Renal pelvis (tissue), 4 donors: Measurements from ENCODE around the gene BTBD1. TPM values are rescaled to one million over a fixed set of nuclear protein-coding genes. Genes with fewer than 3 reads are reported as not detected.
A peak's percentile ranks its signal among the peaks of the same experiment; 100 is the strongest.
"Not testable (repeated sequence)": the region's sequence is repeated elsewhere in the genome, so short reads cannot be mapped to it uniquely, and the experiment has no call there.

ENCODE experiments used
- DNase-seq: peaks from one replicate; pipeline ENCODE4 v3.0.0-alpha.2; 2013
- polyA plus RNA-seq, 3 donors: library from polyadenylated mRNA; unstranded; fragments of 120-200 nt; gene quantifications; one replicate each; pipeline ENCODE4 v1.2.1, GENCODE V29; 2013; ENCODE audit not compliant: insufficient read length in 3 of 3

BTBD1 gene
- polyA plus RNA-seq, 3 donors: 60.2 to 65.3 (median 62.6) TPM

- DNase-seq: no peak
Observed at GRCh38 chr15:83064859-83065258, 2.2 kb downstream of the BTBD1 start.

- DNase-seq: no peak
Observed at GRCh38 chr15:83063551-83063950, 3.5 kb downstream of the BTBD1 start.

GRCh38 chr15:83062768-83063180 lies 4.3 kb downstream of the BTBD1 start:
- DNase-seq: no peak

GRCh38 chr15:83061680-83062079 lies 5.4 kb downstream of the BTBD1 start:
- no peak for DNase-seq

GRCh38 chr15:83057696-83058376 lies 9.2 kb downstream of the BTBD1 start:
- no peak for DNase-seq

GRCh38 chr15:83057002-83057401 lies 10.1 kb downstream of the BTBD1 start:
- no peak for DNase-seq

GRCh38 chr15:83053151-83053550 lies 13.9 kb downstream of the BTBD1 start:
- DNase-seq: no peak

GRCh38 chr15:83046558-83047127 lies 20.4 kb downstream of the BTBD1 start:
- no peak for DNase-seq

GRCh38 chr15:83044156-83044555 lies 22.9 kb downstream of the BTBD1 start:
- no peak for DNase-seq

- no peak for DNase-seq
Observed at GRCh38 chr15:83039206-83039605, 27.8 kb downstream of the BTBD1 start.

- no peak for DNase-seq
Observed at GRCh38 chr15:83036253-83036652, 30.8 kb downstream of the BTBD1 start.

- DNase-seq: not testable (repeated sequence)
Observed at GRCh38 chr15:83031234-83031633, 35.8 kb downstream of the BTBD1 start.

GRCh38 chr15:83030021-83030420 lies 37.0 kb downstream of the BTBD1 start:
- DNase-seq: no peak

- DNase-seq: no peak
Observed at GRCh38 chr15:83018436-83018835, 48.6 kb downstream of the BTBD1 start.

GRCh38 chr15:83016906-83017305 lies 50.1 kb downstream of the BTBD1 start:
- no peak for DNase-seq

GRCh38 chr15:83015361-83015760 lies 51.7 kb downstream of the BTBD1 start:
- no peak for DNase-seq

GRCh38 chr15:83014205-83014653 lies 52.8 kb downstream of the BTBD1 start:
- DNase-seq: no peak

- no peak for DNase-seq
Observed at GRCh38 chr15:83012636-83013035, 54.4 kb downstream of the BTBD1 start.

- DNase-seq: no peak
Observed at GRCh38 chr15:83012076-83012426, 55.0 kb downstream of the BTBD1 start.

GRCh38 chr15:83011271-83012075 lies 55.6 kb downstream of the BTBD1 start, which contains the start of gene C15orf40:
Gene C15orf40, minus strand, starts transcription at chr15:83011639. Its CDS starts 32 bp downstream, at chr15:83011607.
- DNase-seq: peak; percentile 92

GRCh38 chr15:83010709-83011270 lies 56.3 kb downstream of the BTBD1 start:
- DNase-seq: peak; percentile 76

- not testable (repeated sequence) for DNase-seq
Observed at GRCh38 chr15:83000672-83001031, 66.4 kb downstream of the BTBD1 start.
